Prostate gland (tissue), 2 donors: ENCODE measurements around the gene AAMP.

Source experiments
- CTCF ChIP-seq, 4 experiments: fragments of 200-600 bp in 2 of 4; fragments of 450-650 bp in 2 of 4; sonication (generic) in 2 of 4; IDR thresholded peaks; 1 replicate in 3 of 4; 2 replicates in 1 of 4; pipeline ENCODE4 v1.5.1; 2016 to 2019; ENCODE audit warnings: antibody characterized with exemption in 4 of 4, mild to moderate bottlenecking in 2 of 4, moderate library complexity in 2 of 4
- POLR2A ChIP-seq: fragments of 450-650 bp; IDR thresholded peaks from one replicate; pipeline ENCODE4 v1.6.1; 2016; ENCODE audit warnings: antibody characterized with exemption, mild to moderate bottlenecking
- POLR2AphosphoS5 ChIP-seq: sonication (generic); formaldehyde crosslinking; IDR thresholded peaks from one replicate; pipeline ENCODE4 v1.6.1; 2017; ENCODE audit warnings: antibody characterized with exemption

GRCh38 chr2:218285604-218286003 is 15.7 kb upstream of the AAMP start:
- TF ChIP-seq CTCF (IDR thresholded peaks at IDR 0.05) (no peak), POLR2AphosphoS5 (peak; percentile 78), POLR2A (peak; percentile 13)
